Measurements from ENCODE around the gene ETF1.

Gene ETF1

DNA sequence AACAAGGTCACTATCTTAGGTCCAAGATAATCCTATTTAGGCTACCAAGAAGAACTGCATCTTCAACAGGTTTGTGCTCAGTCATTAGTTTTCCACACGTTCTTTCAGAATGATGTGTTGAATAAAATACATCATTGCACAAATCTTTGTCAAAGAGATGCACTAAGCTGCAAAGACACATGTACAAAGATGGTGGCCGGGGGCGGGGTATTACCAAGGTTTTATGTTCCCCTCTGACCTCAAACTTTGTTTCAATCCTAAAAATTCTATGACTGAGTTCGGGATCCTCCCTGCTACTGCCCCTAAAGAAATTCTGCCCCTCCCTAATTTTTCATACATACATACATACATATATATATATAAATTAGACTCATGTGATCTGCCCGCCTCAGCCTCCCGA, 17.9 kb upstream of the ETF1 start:
- DNase-seq, result no peak

- DNase-seq, result no peak
These were observed 16.9 kb upstream of the ETF1 start for GRCh38 chr5:138559937-138560336.

DNA sequence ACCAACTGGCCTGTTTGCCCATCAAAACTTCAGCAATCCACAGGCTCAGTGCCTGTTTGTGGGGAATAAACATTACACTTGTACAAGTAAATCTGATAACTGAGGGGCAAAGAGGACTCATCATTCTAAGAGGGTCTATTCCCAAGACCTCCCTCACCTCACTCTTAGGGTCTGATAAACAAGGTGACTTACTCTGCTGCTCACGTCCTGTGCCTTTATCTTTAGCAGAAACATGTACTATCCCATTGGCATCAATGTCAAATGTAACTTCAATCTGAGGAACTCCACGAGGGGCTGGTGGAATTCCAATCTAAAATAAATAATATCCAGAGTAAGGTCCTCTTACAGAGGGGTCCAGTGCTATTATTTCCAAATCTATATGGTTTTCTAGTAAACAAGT, 14.6 kb upstream of the ETF1 start:
- DNase-seq, result no peak

- no peak for DNase-seq
These were observed 11.1 kb upstream of the ETF1 start for GRCh38 chr5:138554143-138554542.

DNA sequence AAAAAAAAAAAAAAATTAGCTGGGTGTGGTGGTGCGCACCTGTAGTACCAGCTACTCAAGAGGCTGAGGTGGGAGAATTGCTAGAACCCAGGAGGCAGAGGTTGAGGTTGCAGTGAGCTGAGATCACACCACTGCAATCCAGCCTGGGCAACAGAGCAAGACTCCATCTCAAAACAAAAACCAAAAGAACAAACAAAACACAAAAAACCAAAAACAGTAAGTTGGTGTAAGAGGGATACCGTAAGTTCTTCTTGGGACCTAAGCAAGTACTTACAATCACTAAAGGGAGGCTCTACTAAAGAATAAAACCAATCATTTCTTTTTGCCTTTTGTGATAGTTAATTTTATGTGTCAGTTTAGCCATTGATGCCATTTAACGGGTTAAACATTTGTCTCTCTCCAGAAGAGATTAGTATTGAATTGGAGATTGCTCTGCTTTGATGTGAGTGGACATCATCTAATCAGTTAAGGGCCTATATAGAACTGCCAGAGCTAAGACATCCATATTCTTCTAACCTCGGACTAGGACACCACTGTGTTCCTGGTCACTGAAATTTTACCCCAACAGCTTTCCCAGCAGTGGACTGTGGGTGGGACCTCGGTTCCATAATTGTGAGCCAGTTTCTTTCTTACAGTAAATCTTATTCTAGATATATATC, 10.5 kb upstream of the ETF1 start:
- DNase-seq, result no peak

- no peak for DNase-seq
These were observed 9.6 kb upstream of the ETF1 start for GRCh38 chr5:138552657-138553056.

DNA sequence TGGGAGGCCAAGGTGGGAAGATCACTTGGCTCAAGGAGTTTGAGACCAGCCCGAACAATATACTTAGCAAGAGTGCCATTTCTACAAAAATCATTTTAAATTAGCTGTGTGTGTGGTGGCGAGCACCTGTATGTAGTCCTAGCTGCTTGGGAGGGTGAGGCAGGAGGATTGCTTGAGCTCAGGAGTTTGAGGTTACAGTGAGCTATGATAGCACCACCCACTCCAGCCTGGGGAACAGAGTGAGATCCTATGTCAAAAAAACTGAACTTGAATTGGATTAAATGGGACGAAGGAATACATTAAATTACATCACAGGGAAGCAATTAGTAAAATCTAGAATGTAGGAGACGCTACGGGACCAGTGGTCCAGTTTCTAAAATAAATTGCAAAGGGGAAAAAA, 6.4 kb upstream of the ETF1 start:
- no peak for DNase-seq

GRCh38 chr5:138545919-138546562, 3.0 kb upstream of the ETF1 start:
- no peak for DNase-seq

DNA sequence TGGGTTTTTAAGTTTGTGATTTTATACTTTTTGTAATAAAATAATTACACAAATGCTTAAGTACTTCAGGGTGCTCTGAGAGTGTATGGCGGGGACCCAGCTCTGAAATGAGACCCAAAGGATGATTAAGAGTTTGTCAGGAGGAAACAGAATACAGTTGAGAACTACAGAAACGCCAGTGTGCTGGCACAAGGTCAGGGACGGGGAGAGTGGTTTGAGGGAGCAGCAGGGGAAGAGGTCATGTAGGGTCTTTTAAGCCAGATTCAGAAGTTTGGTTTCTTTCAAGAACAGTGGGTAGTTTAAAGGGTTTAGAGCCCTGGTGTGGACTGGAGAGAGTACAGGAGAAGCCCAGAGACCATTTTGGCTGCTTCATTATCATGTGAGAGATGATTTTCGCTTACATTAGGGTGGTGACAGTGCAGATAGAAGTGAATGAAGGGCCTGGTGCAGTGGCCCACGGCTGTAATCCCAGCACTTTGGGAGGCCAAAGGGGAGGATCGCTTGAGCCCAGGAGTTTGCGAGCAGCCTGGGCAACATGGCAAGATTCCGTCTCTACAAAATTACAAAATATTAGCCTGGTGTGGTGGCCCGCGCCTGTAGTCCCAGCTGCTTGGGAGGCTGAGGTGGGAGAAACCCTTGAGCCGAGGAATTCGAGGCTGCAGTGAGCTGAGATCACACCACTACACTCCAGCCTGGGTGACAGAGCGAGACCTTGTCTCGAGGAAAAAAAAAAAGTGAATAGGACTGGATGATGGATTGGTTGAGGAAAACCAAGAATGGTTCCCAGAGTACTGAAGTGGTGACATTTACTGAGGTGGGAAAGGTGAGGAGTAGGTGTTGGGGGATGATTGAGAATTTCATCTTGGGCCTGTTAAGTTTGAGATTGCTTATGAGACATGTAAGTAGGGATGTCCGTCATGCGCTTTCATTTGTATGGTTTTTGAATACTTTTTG, 1.4 kb upstream of the ETF1 start:
- DNase-seq, result no peak

DNA sequence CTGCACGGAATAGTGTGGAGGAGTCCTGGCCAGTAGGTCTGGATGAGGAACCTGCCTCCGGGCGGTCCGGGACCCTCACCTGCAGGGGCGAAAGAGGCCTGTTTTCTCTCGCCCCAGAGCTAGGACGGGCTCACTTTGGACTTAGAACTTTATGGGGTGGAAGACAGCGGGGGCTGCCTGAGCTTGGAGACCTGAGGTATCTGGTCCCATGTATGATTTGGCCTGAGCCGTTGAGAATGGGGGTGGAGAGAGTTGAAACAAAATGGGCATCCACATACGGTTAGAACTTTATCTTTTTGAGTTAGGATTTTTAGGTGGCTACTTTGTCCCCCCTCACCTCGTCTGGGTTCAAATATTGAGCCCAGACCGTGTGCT, 681 bp upstream of the ETF1 start:
- no peak for DNase-seq

GRCh38 chr5:138542180-138542955, 668 bp downstream of the ETF1 start:
- DNase-seq, result no peak

- DNase-seq, result no peak
These were observed 1.4 kb downstream of the ETF1 start for GRCh38 chr5:138541511-138542179.

GRCh38 chr5:138539791-138540190, 3.2 kb downstream of the ETF1 start:
- DNase-seq, result no peak

GRCh38 chr5:138538943-138539627, 4.0 kb downstream of the ETF1 start:
- no peak for DNase-seq

DNA sequence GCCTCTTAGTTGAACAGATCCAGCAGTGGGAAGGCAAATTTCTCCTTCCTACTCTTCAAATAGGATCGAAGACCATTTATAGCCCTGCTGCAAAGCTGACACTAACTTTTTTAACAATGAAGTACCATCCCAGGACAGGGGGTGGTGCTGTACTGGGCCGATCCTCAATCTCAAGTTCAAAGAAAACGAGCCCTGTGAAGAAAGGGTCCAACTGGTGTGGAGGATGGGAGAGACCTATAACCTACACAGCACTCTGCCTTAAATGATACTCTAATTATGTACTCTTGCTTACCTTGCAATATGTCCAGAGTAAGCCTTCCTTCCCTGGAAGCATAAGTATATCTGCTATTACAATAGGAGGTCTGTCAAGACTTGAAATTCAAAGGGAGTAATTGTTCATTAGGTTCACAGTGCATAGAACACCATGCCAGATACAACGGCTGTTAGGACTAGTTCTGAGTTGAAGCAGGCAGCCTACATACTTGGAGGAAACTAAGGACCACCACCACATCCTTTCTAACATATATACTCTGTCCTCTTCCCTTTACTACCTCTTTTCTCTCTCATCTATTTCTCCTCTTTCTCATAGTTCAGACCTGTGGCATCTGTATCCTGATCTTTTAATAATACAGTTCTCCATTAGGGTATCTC, 6.2 kb downstream of the ETF1 start:
- DNase-seq, result no peak

- no peak for DNase-seq
These were observed 6.8 kb downstream of the ETF1 start for GRCh38 chr5:138536215-138536614.

DNA sequence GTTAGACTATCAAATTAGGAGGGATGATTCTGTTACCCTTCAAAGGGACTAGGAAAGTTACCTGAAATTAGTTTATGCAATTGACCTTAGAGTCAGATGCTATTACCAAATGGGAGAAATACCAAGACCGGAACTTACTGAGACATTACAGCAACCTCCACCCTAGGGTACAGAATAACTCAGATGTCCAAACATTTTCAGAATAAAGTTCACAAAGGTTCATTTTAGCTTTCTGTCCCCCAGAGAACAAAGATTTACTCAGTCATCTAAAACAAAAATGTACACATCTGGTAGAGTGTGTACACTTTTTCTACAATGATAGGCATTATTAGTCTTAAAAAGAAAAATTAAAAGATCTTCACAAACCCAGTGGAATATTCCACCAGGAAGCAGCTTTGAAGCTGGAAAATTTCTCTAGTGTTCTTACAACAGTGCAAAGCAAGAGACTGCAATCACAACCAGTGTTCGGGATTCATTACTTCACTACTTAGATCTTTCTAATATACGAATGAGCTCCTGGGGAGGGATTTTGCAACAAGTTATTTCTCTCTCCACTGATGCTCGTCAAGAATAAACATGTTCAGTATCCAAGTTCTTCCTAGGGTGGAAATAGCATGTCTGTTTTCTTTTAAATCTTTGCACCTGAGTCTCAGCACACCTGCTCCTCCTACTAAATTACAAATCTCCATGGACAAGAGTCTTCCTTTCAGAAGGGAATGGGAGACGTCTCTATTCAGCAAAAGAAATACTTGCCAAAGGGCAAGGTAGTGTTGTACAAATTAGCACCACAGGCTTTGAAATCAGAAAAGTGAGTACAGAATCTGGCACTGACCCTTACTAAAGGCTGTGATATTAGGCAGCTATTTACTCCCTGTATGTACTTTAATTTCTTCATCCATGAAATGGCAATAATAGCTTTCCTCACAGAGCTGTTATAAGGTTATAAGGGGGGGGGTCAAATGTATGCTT, 8.8 kb downstream of the ETF1 start:
- DNase-seq, result no peak

DNA sequence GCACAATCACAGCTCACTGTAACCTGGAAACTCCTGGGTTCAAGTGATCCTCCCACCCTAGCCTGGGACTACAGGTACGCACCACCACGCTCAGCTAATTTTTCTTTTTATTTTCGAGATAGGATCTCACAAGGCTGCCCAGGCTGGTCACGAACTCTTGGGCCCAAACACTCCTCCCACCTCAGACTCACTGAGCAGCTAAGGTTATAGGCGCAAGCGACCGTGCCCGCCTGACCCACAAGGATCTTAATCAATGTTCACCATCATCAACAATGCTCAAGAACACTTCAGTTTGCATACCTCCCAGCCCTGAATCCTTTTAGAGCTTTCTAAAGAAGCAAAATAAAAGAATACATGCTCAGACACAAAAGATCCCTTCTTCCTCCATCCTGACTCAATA, 13.2 kb downstream of the ETF1 start:
- no peak for DNase-seq

- no peak for DNase-seq
These were observed 14.1 kb downstream of the ETF1 start for GRCh38 chr5:138528744-138529469.
